Activated T-cell treated with anti-CD3 and anti-CD28 coated beads, Interleukin-2, amount 50 U/mL, for 1 hour (primary cell): ENCODE data around the gene GMDS.

Experiments
- DNase-seq: peaks from one replicate; pipeline ENCODE4 v3.0.0-alpha.2; 2020

The GMDS gene

GRCh38 chr6:1631251-1631650, 614.2 kb downstream of the GMDS start:
- no peak for DNase-seq

- no peak for DNase-seq
Observed at GRCh38 chr6:1630771-1631217, 614.6 kb downstream of the GMDS start.

- DNase-seq: no peak
Observed at GRCh38 chr6:1630212-1630770, 615.1 kb downstream of the GMDS start.

- DNase-seq: no peak
Observed at GRCh38 chr6:1629316-1629715, 616.1 kb downstream of the GMDS start.

- no peak for DNase-seq
Observed at GRCh38 chr6:1627827-1628560, 617.4 kb downstream of the GMDS start.

- DNase-seq: no peak
Observed at GRCh38 chr6:1626481-1626880, 618.9 kb downstream of the GMDS start.

GRCh38 chr6:1625794-1626435, 619.5 kb downstream of the GMDS start:
- DNase-seq: no peak

- DNase-seq: no peak
Observed at GRCh38 chr6:1624851-1625781, 620.3 kb downstream of the GMDS start.

- no peak for DNase-seq
Observed at GRCh38 chr6:1624058-1624850, 621.2 kb downstream of the GMDS start.

- no peak for DNase-seq
Observed at GRCh38 chr6:1623769-1624057, 621.7 kb downstream of the GMDS start.

- no peak for DNase-seq
Observed at GRCh38 chr6:1622851-1623768, 622.3 kb downstream of the GMDS start.

- DNase-seq: no peak
Observed at GRCh38 chr6:1622220-1622850, 623.1 kb downstream of the GMDS start.

GRCh38 chr6:1621070-1621701, 624.2 kb downstream of the GMDS start:
- DNase-seq: no peak

GRCh38 chr6:1620504-1621069, 624.8 kb downstream of the GMDS start:
- DNase-seq: no peak

GRCh38 chr6:1619673-1620503, 625.5 kb downstream of the GMDS start:
- DNase-seq: no peak

GRCh38 chr6:1619098-1619672, 626.2 kb downstream of the GMDS start:
- DNase-seq: no peak

GRCh38 chr6:1618311-1619097, 626.9 kb downstream of the GMDS start:
- no peak for DNase-seq
